Measurements from ENCODE around the gene HDHD5. TPM values are rescaled to one million over a fixed set of nuclear protein-coding genes. Genes with fewer than 3 reads are reported as not detected.

Gene HDHD5
- total and polyA plus RNA-seq, 2 of the 13 experiments (the other 11 are each of a cell fraction or from before 2014, with no cell fraction given): not detected

DNA sequence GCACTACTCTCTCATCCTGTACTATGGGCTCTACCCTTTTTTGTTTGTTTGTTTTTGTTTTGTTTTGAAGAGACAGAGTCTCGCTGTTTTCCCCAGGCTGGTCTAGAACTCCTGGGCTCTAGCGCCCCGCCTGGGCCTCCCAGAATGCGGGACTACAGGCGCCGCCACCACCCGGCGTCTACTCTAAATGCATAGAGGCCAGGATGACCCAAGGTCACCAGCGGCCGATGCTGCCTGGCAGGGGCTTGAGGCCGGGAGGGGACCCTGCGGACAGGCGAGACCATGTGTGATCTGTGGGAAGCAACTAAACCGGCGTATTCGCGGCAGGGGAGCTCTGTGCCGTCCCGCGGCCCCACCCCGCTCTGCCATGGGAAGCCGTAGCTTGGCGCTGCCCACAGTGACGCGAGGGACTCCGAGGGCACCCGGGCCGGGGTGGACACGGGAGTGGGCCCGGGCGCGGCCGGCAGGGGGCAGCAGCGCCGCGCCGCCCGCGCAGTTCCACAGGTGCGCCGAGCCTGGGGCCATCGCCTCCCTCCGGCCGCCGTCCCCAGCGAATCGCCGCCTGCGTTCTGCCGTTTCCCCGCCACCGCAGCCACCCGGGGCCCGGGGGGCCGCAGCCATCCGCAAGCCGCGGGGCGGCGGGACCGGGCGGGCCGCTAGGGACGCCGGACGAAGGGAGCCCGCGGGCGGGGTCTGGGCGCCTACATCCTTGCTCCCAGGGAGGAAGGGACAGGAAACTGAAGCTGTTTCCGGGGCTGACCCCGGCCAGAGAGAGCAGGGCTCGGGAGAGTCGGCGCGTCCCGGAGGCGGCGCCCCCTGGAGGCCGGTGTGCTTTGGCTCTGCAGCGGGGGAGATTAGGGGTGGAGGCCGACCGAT, 12.3 kb upstream of the HDHD5 start (continued):
- TF ChIP-seq, protein P1, sequence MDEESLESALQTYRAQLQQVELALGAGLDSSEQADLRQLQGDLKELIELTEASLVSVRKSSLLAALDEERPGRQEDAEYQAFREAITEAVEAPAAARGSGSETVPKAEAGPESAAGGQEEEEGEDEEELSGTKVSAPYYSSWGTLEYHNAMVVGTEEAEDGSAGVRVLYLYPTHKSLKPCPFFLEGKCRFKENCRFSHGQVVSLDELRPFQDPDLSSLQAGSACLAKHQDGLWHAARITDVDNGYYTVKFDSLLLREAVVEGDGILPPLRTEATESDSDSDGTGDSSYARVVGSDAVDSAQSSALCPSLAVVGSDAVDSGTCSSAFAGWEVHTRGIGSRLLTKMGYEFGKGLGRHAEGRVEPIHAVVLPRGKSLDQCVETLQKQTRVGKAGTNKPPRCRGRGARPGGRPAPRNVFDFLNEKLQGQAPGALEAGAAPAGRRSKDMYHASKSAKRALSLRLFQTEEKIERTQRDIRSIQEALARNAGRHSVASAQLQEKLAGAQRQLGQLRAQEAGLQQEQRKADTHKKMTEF (CRISPR knock-in tag; IDR thresholded peaks at IDR 0.05): peak; percentile 60; the same call in 1 of the 2 replicates
- TF ChIP-seq GATAD2A (CRISPR knock-in tag; IDR thresholded peaks at IDR 0.05) (peak; percentile 38; the same call in 1 of the 2 replicates), NCOR1 (IDR thresholded peaks at IDR 0.05; ENCODE audit: borderline replicate concordance, low read length) (no peak), ZNF563 (CRISPR knock-in tag; IDR thresholded peaks at IDR 0.05) (peak; percentile 96), NFKB2 (CRISPR knock-in tag; IDR thresholded peaks at IDR 0.05; ENCODE audit: borderline replicate concordance) (no peak; the same call in 1 of the 2 replicates), ZNF724P (CRISPR knock-in tag; IDR thresholded peaks at IDR 0.05; ENCODE audit: borderline replicate concordance) (no peak; the same call in 1 of the 2 replicates), GABPB1 (CRISPR knock-in tag; IDR thresholded peaks at IDR 0.05) (peak; percentile 93), SRSF4 (IDR thresholded peaks at IDR 0.05; ENCODE audit: low read depth, low read length, poor library complexity, severe bottlenecking) (no peak), ZNF367 (CRISPR knock-in tag; IDR thresholded peaks at IDR 0.05; ENCODE audit: borderline replicate concordance) (no peak), CBX2 (IDR thresholded peaks at IDR 0.05; ENCODE audit: low read depth, low read length) (no peak), CBX2 (CRISPR knock-in tag; IDR thresholded peaks at IDR 0.05; ENCODE audit: low read depth) (no peak; the same call in 1 of the 2 replicates), JUNB (CRISPR knock-in tag; IDR thresholded peaks at IDR 0.05; ENCODE audit: borderline replicate concordance) (no peak), SRF (IDR thresholded peaks at IDR 0.05; ENCODE audit: low read depth, low read length) (no peak), STAT5B (CRISPR knock-in tag; IDR thresholded peaks at IDR 0.05) (no peak), HCFC1 (IDR thresholded peaks at IDR 0.05; ENCODE audit: low read depth, low read length) (no peak), POLR2A (IDR thresholded peaks at IDR 0.05; ENCODE audit: insufficient read depth in 1 of 2, low read depth in 2 of 2, low read length in 2 of 2) (0 out of 4 replicates have a peak, but pooled peaks have one; percentile 33 to 37), XRCC5 (optimal IDR thresholded peaks at IDR 0.05; ENCODE audit: low read length) (peak; percentile 57), MAFF (IDR thresholded peaks at IDR 0.05; ENCODE audit: low read depth, low read length) (no peak), ELF3 (CRISPR knock-in tag; IDR thresholded peaks at IDR 0.05) (no peak), GATAD1 (CRISPR knock-in tag; IDR thresholded peaks at IDR 0.05) (peak; percentile 66), TOPORS (CRISPR knock-in tag; IDR thresholded peaks at IDR 0.05) (no peak), ZFP90 (CRISPR knock-in tag; IDR thresholded peaks at IDR 0.05; ENCODE audit: borderline replicate concordance) (no peak), ZNF24 (IDR thresholded peaks at IDR 0.05) (no peak), TCF7 (IDR thresholded peaks at IDR 0.05; ENCODE audit: low read depth) (no peak), TBP (CRISPR knock-in tag; IDR thresholded peaks at IDR 0.05) (no peak)
- TF ChIP-seq, protein P2, sequence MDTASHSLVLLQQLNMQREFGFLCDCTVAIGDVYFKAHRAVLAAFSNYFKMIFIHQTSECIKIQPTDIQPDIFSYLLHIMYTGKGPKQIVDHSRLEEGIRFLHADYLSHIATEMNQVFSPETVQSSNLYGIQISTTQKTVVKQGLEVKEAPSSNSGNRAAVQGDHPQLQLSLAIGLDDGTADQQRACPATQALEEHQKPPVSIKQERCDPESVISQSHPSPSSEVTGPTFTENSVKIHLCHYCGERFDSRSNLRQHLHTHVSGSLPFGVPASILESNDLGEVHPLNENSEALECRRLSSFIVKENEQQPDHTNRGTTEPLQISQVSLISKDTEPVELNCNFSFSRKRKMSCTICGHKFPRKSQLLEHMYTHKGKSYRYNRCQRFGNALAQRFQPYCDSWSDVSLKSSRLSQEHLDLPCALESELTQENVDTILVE (CRISPR knock-in tag; IDR thresholded peaks at IDR 0.05): no peak
- TF ChIP-seq, protein P3, sequence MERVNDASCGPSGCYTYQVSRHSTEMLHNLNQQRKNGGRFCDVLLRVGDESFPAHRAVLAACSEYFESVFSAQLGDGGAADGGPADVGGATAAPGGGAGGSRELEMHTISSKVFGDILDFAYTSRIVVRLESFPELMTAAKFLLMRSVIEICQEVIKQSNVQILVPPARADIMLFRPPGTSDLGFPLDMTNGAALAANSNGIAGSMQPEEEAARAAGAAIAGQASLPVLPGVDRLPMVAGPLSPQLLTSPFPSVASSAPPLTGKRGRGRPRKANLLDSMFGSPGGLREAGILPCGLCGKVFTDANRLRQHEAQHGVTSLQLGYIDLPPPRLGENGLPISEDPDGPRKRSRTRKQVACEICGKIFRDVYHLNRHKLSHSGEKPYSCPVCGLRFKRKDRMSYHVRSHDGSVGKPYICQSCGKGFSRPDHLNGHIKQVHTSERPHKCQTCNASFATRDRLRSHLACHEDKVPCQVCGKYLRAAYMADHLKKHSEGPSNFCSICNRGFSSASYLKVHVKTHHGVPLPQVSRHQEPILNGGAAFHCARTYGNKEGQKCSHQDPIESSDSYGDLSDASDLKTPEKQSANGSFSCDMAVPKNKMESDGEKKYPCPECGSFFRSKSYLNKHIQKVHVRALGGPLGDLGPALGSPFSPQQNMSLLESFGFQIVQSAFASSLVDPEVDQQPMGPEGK (CRISPR knock-in tag; IDR thresholded peaks at IDR 0.05): 0 out of 2 replicates have a peak, but pooled peaks have one; percentile 8

Data from HepG2 (cell line).